K562 (cell line): ENCODE results near the gene TEX22. TPM values are rescaled to one million over a fixed set of nuclear protein-coding genes. Genes with fewer than 3 reads are reported as not detected.
A peak's percentile ranks its signal among the peaks of the same experiment; 100 is the strongest.

Experiments
- ATAC-seq: fragments of 200-7000 bp; cut with Tn5 transposase; 3 replicates; pipeline ENCODE4 v1.9.1; 2020; ENCODE audit warnings: moderate library complexity
- BruUV-seq: library from RNA; stranded (reverse); fragments of 400-500 nt; replicated peaks from 2 replicates; lab custom pipeline; 2021; lab: Mats Ljungman, UMichigan
- CTCF ChIA-PET: fragments of 300-600 bp; formaldehyde crosslinking; extraction: SDS; loops from one replicate; lab custom pipeline; 2021; ENCODE audit warnings: low intra/inter-chr PET ratio; lab: Yijun Ruan, JAX
- POLR2A ChIA-PET: fragments of 300-600, 350-650 bp; sonication (Branson Sonifier 250); formaldehyde crosslinking; extraction: SDS; loops from one replicate; lab custom pipeline; 2021; ENCODE audit warnings: antibody characterized with exemption, inconsistent platforms; lab: Yijun Ruan, JAX
- DNase-seq, 4 experiments: peaks; one replicate each; pipeline versions ENCODE4 v3.0.0 to v3.0.0-alpha.2; 2011 to 2018; ENCODE audit warnings: low spot score in 3 of 4, mixed read lengths in 3 of 4; ENCODE audit errors: extremely low read depth in 1 of 4
- FAIRE-seq: peaks from 2 replicates; lab custom pipeline; 2011; peaks lifted over from hg19 to GRCh38; lab: Jason Lieb, UNC
- H2AFZ ChIP-seq: 2 replicates; pipeline ENCODE4 v1.6.0; 2011; ENCODE audit warnings: low read depth, low read length, control low read depth, inconsistent platforms
- H3K27ac ChIP-seq: fragments of 200-600 bp; 3 replicates; pipeline ENCODE4 v1.8.0; 2011; ENCODE audit warnings: low read depth, mild to moderate bottlenecking, control low read depth, inconsistent platforms, low read length, moderate library complexity, mixed read lengths; ENCODE audit errors: extremely low read depth
- H3K27me3 ChIP-seq, 2 experiments: fragments of 300-600 bp in 1 of 2; 2 replicates in 1 of 2; 3 replicates in 1 of 2; pipeline versions ENCODE4 v1.6.0 to v1.8.0; 2011; ENCODE audit warnings: inconsistent platforms in 2 of 2, low read length in 2 of 2, mild to moderate bottlenecking in 1 of 2, mixed read lengths in 1 of 2, moderate library complexity in 1 of 2; ENCODE audit not compliant: control insufficient read depth in 2 of 2, insufficient read depth in 2 of 2
- H3K36me3 ChIP-seq: fragments of 300-600 bp; 3 replicates; pipeline ENCODE4 v1.8.0; 2011; ENCODE audit warnings: mild to moderate bottlenecking, low read length, inconsistent platforms; ENCODE audit not compliant: control insufficient read depth, insufficient read depth
- H3K4me1 ChIP-seq, 2 experiments: fragments of 200-600 bp in 1 of 2; replicated peaks in 1 of 2; 2 replicates in 1 of 2; 3 replicates in 1 of 2; pipeline versions ENCODE4 v1.5.1 to v1.8.0; 2011; ENCODE audit warnings: inconsistent platforms in 2 of 2, low read length in 2 of 2, mild to moderate bottlenecking in 1 of 2, mixed read lengths in 1 of 2, moderate library complexity in 1 of 2; ENCODE audit not compliant: control insufficient read depth in 2 of 2, insufficient read depth in 2 of 2
- H3K4me2 ChIP-seq: 2 replicates; pipeline ENCODE4 v1.6.1; 2011; ENCODE audit warnings: low read length, control low read depth, inconsistent platforms, mixed read lengths; ENCODE audit not compliant: insufficient read depth
- H3K4me3 ChIP-seq: fragments of 200-600 bp; sonication (generic), shearing (Covaris generic); 2 replicates; pipeline ENCODE4 v1.5.1; 2016; ENCODE audit warnings: control low read depth, inconsistent platforms
- H3K79me2 ChIP-seq: fragments of 200-600 bp; 3 replicates; pipeline ENCODE4 v1.8.0; 2011; ENCODE audit warnings: low read length, inconsistent platforms; ENCODE audit not compliant: control insufficient read depth, insufficient read depth
- H3K9ac ChIP-seq, 2 experiments: 2 replicates each; pipeline versions ENCODE4 v1.6.0 to v1.6.1; 2011; ENCODE audit warnings: low read depth in 2 of 2, low read length in 2 of 2, control low read depth in 1 of 2, inconsistent platforms in 1 of 2, mild to moderate bottlenecking in 1 of 2, mixed read lengths in 1 of 2; ENCODE audit not compliant: insufficient read depth in 1 of 2
- H3K9me1 ChIP-seq: one replicate; pipeline ENCODE4 v1.6.0; 2011; ENCODE audit warnings: inconsistent platforms, mild to moderate bottlenecking, low read length, moderate library complexity; ENCODE audit not compliant: control insufficient read depth, insufficient read depth
- H3K9me3 ChIP-seq: replicated peaks from 2 replicates; pipeline ENCODE4 v1.5.1; 2011; ENCODE audit warnings: low read depth, low read length, inconsistent platforms; ENCODE audit not compliant: control insufficient read depth, insufficient read depth
- H4K20me1 ChIP-seq: replicated peaks from 2 replicates; pipeline ENCODE4 v1.6.1; 2011; ENCODE audit warnings: low read length, inconsistent platforms, mixed read lengths; ENCODE audit not compliant: control insufficient read depth, insufficient read depth
- CUX1 ChIP-seq: fragments of 200-800 bp; sonication (Bioruptor generic); IDR thresholded peaks from 2 replicates; pipeline ENCODE4 v1.6.1; 2016; ENCODE audit warnings: missing genetic modification characterization, missing compliant biosample characterization
- EWSR1 ChIP-seq: fragments of 450-650 bp; IDR thresholded peaks from 2 replicates; pipeline ENCODE4 v1.6.1; 2018; ENCODE audit warnings: borderline replicate concordance, mild to moderate bottlenecking, low read depth, moderate library complexity; ENCODE audit not compliant: partially characterized antibody
- EZH2 ChIP-seq: IDR thresholded peaks from 2 replicates; pipeline ENCODE4 v1.6.1; 2012; ENCODE audit warnings: low read depth, mild to moderate bottlenecking, inconsistent platforms, low read length, borderline replicate concordance
- GABPB2 ChIP-seq: fragments of 250-450 bp; sonication (Bioruptor Pico); conservative IDR thresholded peaks from 2 replicates; pipeline ENCODE4 v1.5.1; 2021; ENCODE audit warnings: mild to moderate bottlenecking
- GATAD2A ChIP-seq: fragments of 450-650 bp; IDR thresholded peaks from 2 replicates; pipeline ENCODE4 v1.6.1; 2017
- HDAC6 ChIP-seq: IDR thresholded peaks from 2 replicates; pipeline ENCODE4 v1.6.1; 2012; ENCODE audit warnings: low read depth, mild to moderate bottlenecking, control low read depth, inconsistent platforms, low read length, moderate library complexity
- HDGF ChIP-seq: fragments of 450-650 bp; IDR thresholded peaks from 2 replicates; pipeline ENCODE4 v1.6.1; 2016
- LEF1 ChIP-seq: fragments of 450-650 bp; IDR thresholded peaks from 2 replicates; pipeline ENCODE4 v1.6.1; 2016; ENCODE audit warnings: mild to moderate bottlenecking
- MEIS2 ChIP-seq: fragments of 450-650 bp; IDR thresholded peaks from 2 replicates; pipeline ENCODE4 v1.6.1; 2014; ENCODE audit warnings: mild to moderate bottlenecking; ENCODE audit not compliant: partially characterized antibody
- NR2F6 ChIP-seq: fragments of 450-650 bp; formaldehyde crosslinking; IDR thresholded peaks from 2 replicates; pipeline ENCODE4 v1.4.0; 2020; ENCODE audit warnings: mild to moderate bottlenecking
- NUFIP1 ChIP-seq: fragments of 450-650 bp; IDR thresholded peaks from 2 replicates; pipeline ENCODE4 v1.6.1; 2018; ENCODE audit not compliant: partially characterized antibody
- PTTG1 ChIP-seq: fragments of 450-650 bp; IDR thresholded peaks from 2 replicates; pipeline ENCODE4 v1.6.1; 2016; ENCODE audit warnings: low read depth, mild to moderate bottlenecking, missing genetic modification characterization, missing compliant biosample characterization
- YBX1 ChIP-seq: fragments of 450-650 bp; IDR thresholded peaks from 2 replicates; pipeline ENCODE4 v1.7.1; 2016; ENCODE audit warnings: mild to moderate bottlenecking
- ZBTB12 ChIP-seq: fragments of 250-450 bp; sonication (Bioruptor Pico); IDR thresholded peaks from 2 replicates; pipeline ENCODE4 v1.4.0; 2020
- ZNF134 ChIP-seq: fragments of 250-450 bp; sonication (Bioruptor Pico); conservative IDR thresholded peaks from 2 replicates; pipeline ENCODE4 v1.4.0; 2020
- ZNF24 ChIP-seq: fragments of 450-650 bp; IDR thresholded peaks from 2 replicates; pipeline ENCODE4 v1.6.1; 2016
- ZNF584 ChIP-seq: fragments of 200-800 bp; sonication (Bioruptor generic); IDR thresholded peaks from 2 replicates; pipeline ENCODE4 v1.6.1; 2016; ENCODE audit warnings: low read depth, mild to moderate bottlenecking, missing genetic modification characterization, missing compliant biosample characterization
- WGBS: fragments of 100-300 bp; shearing (Covaris generic); methylation state at CpG from one replicate; pipeline ENCODE4 v1.1.6; 2016; ENCODE audit warnings: low coverage, mixed read lengths; ENCODE audit not compliant: insufficient coverage; ENCODE audit errors: missing lambda C conversion rate; 5-methylcytosine and 5-hydroxymethylcytosine counted together
- in situ Hi-C: fragments of 300-500 bp; cut with MboI; formaldehyde crosslinking; loops from 4 replicates; pipeline ENCODE4 v1.15.0; 2018; ENCODE audit warnings: inconsistent platforms, mixed read lengths
- intact Hi-C: fragments of 100-400 bp; cut with micrococcal nuclease; formaldehyde crosslinking; loops from 2 replicates; pipeline ENCODE4 v1.14.2; 2022
- polyA plus RNA-seq, 8 experiments: library from polyadenylated mRNA; depleted of rRNA in 4 of 8; stranded (reverse) in 5 of 8; unstranded in 3 of 8; fragments of >200 nt; fragmentation: Nextera tagmentation in 2 of 8; fragmentation: Illumina TruSeq in 1 of 8; extraction: Ambion mirVana in 2 of 8; extraction: Trizol in 1 of 8; gene quantifications; 2 replicates each; pipeline versions ENCODE4 v1.2.1 to v1.2.3, GENCODE V29; 2011 to 2014; ENCODE audit warnings: inconsistent platforms in 1 of 8, missing spikeins in 1 of 8
- total RNA-seq, 7 experiments: library from RNA; depleted of rRNA in 6 of 7; stranded (reverse); fragments of >200 nt in 6 of 7; fragmentation: Illumina TruSeq in 2 of 7; extraction: Trizol in 2 of 7; gene quantifications; 2 replicates each; pipeline versions ENCODE4 v1.2.1 to v1.2.3, GENCODE V29; 2011 to 2021; ENCODE audit warnings: low replicate concordance in 1 of 7

TEX22 gene
- total and polyA plus RNA-seq, 9 of the 15 experiments (the other 6 are each of a cell fraction or from before 2014, with no cell fraction given) = 0.04 to 1.7 (median 0.23) TPM; not detected in 2

- Histone ChIP-seq H4K20me1 (no peaks in the 10 kb centered on the region), H3K9me3 (no peaks in the 10 kb centered on the region), H3K4me3 (peak within 1 kb of the TSS; percentile 71), H3K79me2 (peaks cover 47% of the 10 kb centered on the region), H3K9me1 (peaks cover 6% of the 10 kb centered on the region), H3K4me1 (peaks cover 11 to 61% of the 10 kb centered on the region in 2 experiments; a peak in 4 of 5 replicates), H3K27me3 (no peaks in the 10 kb centered on the region), H3K9ac (peak within 1 kb of the TSS; percentile 81 to 98), H3K27ac (peak within 1 kb of the TSS; percentile 80), H3K4me2 (peak within 1 kb of the TSS; percentile 77), H2AFZ (peak within 1 kb of the TSS; percentile 89), H3K36me3 (peaks cover 25% of the 10 kb centered on the region; the same call in 2 of the 3 replicates)
- no TSS peak for BruUV-seq
- WGBS = 23% methylated on average over 14 of the region's 96 CpGs
- peak; percentile 73 for ATAC-seq
- in situ Hi-C loops (no loop called here), intact Hi-C loops (no loop called here)
- FAIRE-seq = no peak
- ChIA-PET POLR2A (no interaction called here), CTCF (no interaction called here)
- peak; percentile 66 to 78 (median 76) for DNase-seq
- no peak for TF ChIP-seq GABPB2 (CRISPR knock-in tag)
- no peak for TF ChIP-seq HDGF
- TF ChIP-seq NUFIP1 = no peak
- no peak for TF ChIP-seq GATAD2A
- no peak for TF ChIP-seq LEF1
- no peak for TF ChIP-seq EZH2
- no peak for TF ChIP-seq YBX1
- TF ChIP-seq ZNF24 = no peak
- TF ChIP-seq HDAC6 = no peak
- TF ChIP-seq EWSR1 = no peak
- TF ChIP-seq MEIS2 = no peak
- TF ChIP-seq PTTG1 (tag) = no peak
- no peak for TF ChIP-seq NR2F6 (CRISPR knock-in tag)
- no peak for TF ChIP-seq ZNF584 (CRISPR knock-in tag)
- no peak for TF ChIP-seq CUX1
- no peak for TF ChIP-seq ZNF134
- no peak for TF ChIP-seq ZBTB12
Observed at GRCh38 chr14:105419195-105420091, 21.1 kb downstream of the TEX22 start, which contains the start of gene MTA1. TSS of gene MTA1 (plus strand) at chr14:105419827. CDS start at chr14:105420036, 209 bp downstream.
